HEK293 (cell line): ENCODE results near the gene EXOC2.

ENCODE experiments used
- CTCF ChIA-PET: fragments of 350-600 bp; formaldehyde crosslinking; extraction: SDS; loops from one replicate; lab custom pipeline; 2021; ENCODE audit warnings: antibody characterized with exemption; lab: Yijun Ruan, JAX
- POLR2A ChIA-PET: fragments of 300-600 bp; formaldehyde crosslinking; extraction: SDS; loops from one replicate; lab custom pipeline; 2020; ENCODE audit warnings: antibody characterized with exemption, inconsistent platforms; lab: Yijun Ruan, JAX
- H3K27ac ChIP-seq: fragments of 200-500 bp; sonication (Bioruptor generic); 2 replicates; pipeline ENCODE4 v1.5.1; 2014; ENCODE audit warnings: low read depth, low read length, control low read depth, inconsistent platforms; ENCODE audit errors: extremely low read depth
- H3K36me3 ChIP-seq, 2 experiments: fragments of 200-500 bp in 1 of 2; sonication (Bioruptor generic) in 1 of 2; 1 replicate in 1 of 2; 2 replicates in 1 of 2; pipeline ENCODE4 v1.5.1; 2014 to 2017; ENCODE audit warnings: inconsistent platforms in 2 of 2, low read length in 2 of 2; ENCODE audit not compliant: control insufficient read depth in 2 of 2, insufficient read depth in 1 of 2
- H3K4me1 ChIP-seq: fragments of 200-500 bp; sonication (Bioruptor generic); 2 replicates; pipeline ENCODE4 v1.5.1; 2014; ENCODE audit warnings: mild to moderate bottlenecking, low read length, inconsistent platforms; ENCODE audit not compliant: control insufficient read depth, insufficient read depth
- H3K4me3 ChIP-seq: 2 replicates; pipeline ENCODE4 v1.5.1; 2011; ENCODE audit warnings: low read depth, mild to moderate bottlenecking, control low read depth, low read length, moderate library complexity
- H3K9me3 ChIP-seq: fragments of 200-500 bp; sonication (Bioruptor generic); 2 replicates; pipeline ENCODE4 v1.5.1; 2014; ENCODE audit warnings: low read depth, low read length, inconsistent platforms; ENCODE audit not compliant: control insufficient read depth, insufficient read depth
- GLIS1 ChIP-seq: fragments of 450-650 bp; formaldehyde crosslinking; IDR thresholded peaks from 2 replicates; pipeline ENCODE4 v1.5.1; 2016; ENCODE audit warnings: missing biosample characterization, missing genetic modification characterization
- HOXA7 ChIP-seq: sonication (generic); formaldehyde crosslinking; IDR thresholded peaks from 2 replicates; pipeline ENCODE4 v1.8.1; 2022; ENCODE audit warnings: missing genetic modification reagents, borderline replicate concordance
- KLF9 ChIP-seq: fragments of 450-650 bp; formaldehyde crosslinking; IDR thresholded peaks from 2 replicates; pipeline ENCODE4 v1.5.1; 2016; ENCODE audit warnings: missing biosample characterization, missing genetic modification characterization, low read depth
- OVOL3 ChIP-seq: fragments of 450-650 bp; formaldehyde crosslinking; IDR thresholded peaks from 2 replicates; pipeline ENCODE4 v1.5.1; 2016; ENCODE audit warnings: missing biosample characterization, missing genetic modification characterization
- SP3 ChIP-seq: fragments of 450-650 bp; formaldehyde crosslinking; IDR thresholded peaks from 2 replicates; pipeline ENCODE4 v1.5.1; 2016; ENCODE audit warnings: missing biosample characterization, missing genetic modification characterization
- ZNF146 ChIP-seq: fragments of 450-650 bp; formaldehyde crosslinking; IDR thresholded peaks from 2 replicates; pipeline ENCODE4 v1.5.1; 2016; ENCODE audit warnings: missing biosample characterization, missing genetic modification characterization
- ZNF157 ChIP-seq: fragments of 450-650 bp; formaldehyde crosslinking; IDR thresholded peaks from 2 replicates; pipeline ENCODE4 v1.5.1; 2016; ENCODE audit warnings: missing biosample characterization, missing genetic modification characterization
- ZNF174 ChIP-seq: fragments of 450-650 bp; formaldehyde crosslinking; IDR thresholded peaks from 2 replicates; pipeline ENCODE4 v1.5.0; 2017; ENCODE audit warnings: missing biosample characterization, mild to moderate bottlenecking, missing genetic modification characterization
- ZNF211 ChIP-seq: fragments of 450-650 bp; formaldehyde crosslinking; IDR thresholded peaks from 2 replicates; pipeline ENCODE4 v1.5.1; 2016; ENCODE audit warnings: low read depth, missing biosample characterization, missing genetic modification characterization
- ZNF214 ChIP-seq: fragments of 450-650 bp; formaldehyde crosslinking; IDR thresholded peaks from 2 replicates; pipeline ENCODE4 v1.5.1; 2017; ENCODE audit warnings: missing biosample characterization, mild to moderate bottlenecking, missing genetic modification characterization, borderline replicate concordance
- ZNF37A ChIP-seq: fragments of 450-650 bp; IDR thresholded peaks from 2 replicates; pipeline ENCODE4 v1.5.1; 2018; ENCODE audit warnings: missing biosample characterization, missing genetic modification characterization
- ZNF416 ChIP-seq: fragments of 450-650 bp; formaldehyde crosslinking; IDR thresholded peaks from 2 replicates; pipeline ENCODE4 v1.5.1; 2016; ENCODE audit warnings: missing biosample characterization, missing genetic modification characterization
- ZNF473 ChIP-seq: fragments of 450-650 bp; formaldehyde crosslinking; IDR thresholded peaks from 2 replicates; pipeline ENCODE4 v1.5.1; 2017; ENCODE audit warnings: missing biosample characterization, missing genetic modification characterization
- ZNF555 ChIP-seq: fragments of 450-650 bp; formaldehyde crosslinking; conservative IDR thresholded peaks from 2 replicates; pipeline ENCODE4 v1.5.1; 2017; ENCODE audit warnings: missing biosample characterization, mild to moderate bottlenecking, missing genetic modification characterization, inconsistent platforms
- ZNF560 ChIP-seq: fragments of 450-650 bp; formaldehyde crosslinking; IDR thresholded peaks from 2 replicates; pipeline ENCODE4 v1.5.1; 2017; ENCODE audit warnings: missing biosample characterization, missing genetic modification characterization, borderline replicate concordance
- ZNF585B ChIP-seq: fragments of 450-650 bp; formaldehyde crosslinking; IDR thresholded peaks from 2 replicates; pipeline ENCODE4 v1.5.1; 2016; ENCODE audit warnings: missing biosample characterization, missing genetic modification characterization
- ZNF626 ChIP-seq: fragments of 450-650 bp; sonication (Bioruptor Pico); formaldehyde crosslinking; IDR thresholded peaks from 2 replicates; pipeline ENCODE4 v1.5.1; 2018; ENCODE audit warnings: missing biosample characterization, missing genetic modification characterization, inconsistent platforms
- ZNF677 ChIP-seq: fragments of 450-650 bp; IDR thresholded peaks from 2 replicates; pipeline ENCODE4 v1.5.0; 2018; ENCODE audit warnings: missing biosample characterization, mild to moderate bottlenecking, missing genetic modification characterization, moderate library complexity
- ZNF792 ChIP-seq: fragments of 450-650 bp; formaldehyde crosslinking; IDR thresholded peaks from 2 replicates; pipeline ENCODE4 v1.5.1; 2016; ENCODE audit warnings: missing biosample characterization, missing genetic modification characterization
- TF ChIP-seq, protein P1 (sequence below): fragments of 450-650 bp; IDR thresholded peaks from 2 replicates; pipeline ENCODE4 v1.5.1; 2018; ENCODE audit warnings: missing biosample characterization, mild to moderate bottlenecking, missing genetic modification characterization
- TF ChIP-seq, protein P2 (sequence below): fragments of 450-650 bp; formaldehyde crosslinking; IDR thresholded peaks from 2 replicates; pipeline ENCODE4 v1.5.1; 2016; ENCODE audit warnings: missing biosample characterization, missing genetic modification characterization, low read depth
- TF ChIP-seq, protein P3 (sequence below): fragments of 450-650 bp; formaldehyde crosslinking; IDR thresholded peaks from 2 replicates; pipeline ENCODE4 v1.5.1; 2016; ENCODE audit warnings: missing biosample characterization, missing genetic modification characterization
- TF ChIP-seq, protein P4 (sequence below): fragments of 450-650 bp; formaldehyde crosslinking; optimal IDR thresholded peaks from 2 replicates; pipeline ENCODE3; 2016; ENCODE audit warnings: missing biosample characterization, mild to moderate bottlenecking, missing genetic modification characterization

The EXOC2 gene

DNA sequence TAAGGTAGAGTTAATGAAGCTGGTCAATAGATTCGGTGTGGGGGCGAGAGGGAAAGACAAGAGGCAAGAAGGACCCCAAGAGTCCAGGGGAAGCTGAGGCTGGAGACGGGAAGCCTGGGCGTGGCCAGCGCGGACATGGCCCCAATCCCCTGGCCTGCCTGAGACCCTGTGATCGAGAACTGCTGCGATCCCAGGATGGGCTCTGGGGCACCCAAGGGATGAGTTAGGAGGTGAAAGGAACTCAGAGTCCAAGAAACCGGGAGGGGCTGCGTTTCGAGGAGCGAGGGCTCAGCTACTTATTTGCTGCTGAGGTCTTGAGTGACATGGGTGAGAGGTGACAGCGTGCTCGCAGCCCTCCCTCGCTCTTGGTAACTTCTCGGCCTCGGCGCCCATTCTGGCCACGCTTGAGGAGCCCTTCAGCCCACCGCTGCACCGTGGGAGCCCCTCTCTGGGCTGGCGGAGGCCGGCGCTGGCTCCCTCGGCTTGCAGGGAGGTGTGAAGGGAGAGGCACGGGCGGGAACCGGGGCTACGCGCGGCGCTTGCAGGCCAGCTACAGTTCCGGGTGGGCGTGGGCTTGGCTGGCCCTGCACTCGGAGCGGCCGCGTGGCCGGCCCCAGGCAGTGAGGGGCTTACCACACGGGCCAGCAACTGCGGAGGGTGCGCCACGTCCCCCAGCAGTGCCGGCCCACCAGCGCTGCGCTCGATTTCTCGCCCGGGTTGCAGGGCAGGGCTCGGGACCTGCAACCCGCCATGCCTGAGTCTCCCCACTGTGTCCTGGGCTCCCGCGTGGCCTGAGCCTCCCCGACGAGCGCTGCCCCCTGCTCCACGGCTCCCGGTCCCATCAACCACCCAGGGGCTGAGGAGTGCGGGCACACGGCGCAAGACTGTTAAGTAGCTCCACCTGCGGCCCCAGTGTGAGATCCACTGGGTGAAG is 243.2 kb downstream of the EXOC2 start:
- POLR2A ChIA-PET: no interaction called here
- no peak overlapping the region for H3K27ac ChIP-seq
- CTCF ChIA-PET: no interaction called here
- no peaks in the 10 kb centered on the region for H3K4me1 ChIP-seq
- H3K36me3 ChIP-seq: no peaks in the 10 kb centered on the region
- H3K9me3 ChIP-seq: no peaks in the 10 kb centered on the region
- TF ChIP-seq OVOL3 (no peak), ZNF174 (tag by site-specific recombination) (no peak), ZNF792 (tag by site-specific recombination) (no peak), KLF9 (no peak), ZNF555 (no peak), HOXA7 (no peak), ZNF157 (tag by site-specific recombination) (no peak), ZNF585B (tag by site-specific recombination) (no peak), SP3 (tag by site-specific recombination) (no peak), ZNF677 (tag by site-specific recombination) (no peak), ZNF626 (tag by site-specific recombination) (no peak), ZNF37A (no peak)
- TF ChIP-seq, protein P1, sequence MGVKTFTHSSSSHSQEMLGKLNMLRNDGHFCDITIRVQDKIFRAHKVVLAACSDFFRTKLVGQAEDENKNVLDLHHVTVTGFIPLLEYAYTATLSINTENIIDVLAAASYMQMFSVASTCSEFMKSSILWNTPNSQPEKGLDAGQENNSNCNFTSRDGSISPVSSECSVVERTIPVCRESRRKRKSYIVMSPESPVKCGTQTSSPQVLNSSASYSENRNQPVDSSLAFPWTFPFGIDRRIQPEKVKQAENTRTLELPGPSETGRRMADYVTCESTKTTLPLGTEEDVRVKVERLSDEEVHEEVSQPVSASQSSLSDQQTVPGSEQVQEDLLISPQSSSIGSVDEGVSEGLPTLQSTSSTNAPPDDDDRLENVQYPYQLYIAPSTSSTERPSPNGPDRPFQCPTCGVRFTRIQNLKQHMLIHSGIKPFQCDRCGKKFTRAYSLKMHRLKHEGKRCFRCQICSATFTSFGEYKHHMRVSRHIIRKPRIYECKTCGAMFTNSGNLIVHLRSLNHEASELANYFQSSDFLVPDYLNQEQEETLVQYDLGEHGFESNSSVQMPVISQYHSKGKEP: no peak
- TF ChIP-seq, protein P2, sequence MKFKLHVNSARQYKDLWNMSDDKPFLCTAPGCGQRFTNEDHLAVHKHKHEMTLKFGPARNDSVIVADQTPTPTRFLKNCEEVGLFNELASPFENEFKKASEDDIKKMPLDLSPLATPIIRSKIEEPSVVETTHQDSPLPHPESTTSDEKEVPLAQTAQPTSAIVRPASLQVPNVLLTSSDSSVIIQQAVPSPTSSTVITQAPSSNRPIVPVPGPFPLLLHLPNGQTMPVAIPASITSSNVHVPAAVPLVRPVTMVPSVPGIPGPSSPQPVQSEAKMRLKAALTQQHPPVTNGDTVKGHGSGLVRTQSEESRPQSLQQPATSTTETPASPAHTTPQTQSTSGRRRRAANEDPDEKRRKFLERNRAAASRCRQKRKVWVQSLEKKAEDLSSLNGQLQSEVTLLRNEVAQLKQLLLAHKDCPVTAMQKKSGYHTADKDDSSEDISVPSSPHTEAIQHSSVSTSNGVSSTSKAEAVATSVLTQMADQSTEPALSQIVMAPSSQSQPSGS: no peak
- H3K4me3 ChIP-seq: no peak overlapping the region

DNA sequence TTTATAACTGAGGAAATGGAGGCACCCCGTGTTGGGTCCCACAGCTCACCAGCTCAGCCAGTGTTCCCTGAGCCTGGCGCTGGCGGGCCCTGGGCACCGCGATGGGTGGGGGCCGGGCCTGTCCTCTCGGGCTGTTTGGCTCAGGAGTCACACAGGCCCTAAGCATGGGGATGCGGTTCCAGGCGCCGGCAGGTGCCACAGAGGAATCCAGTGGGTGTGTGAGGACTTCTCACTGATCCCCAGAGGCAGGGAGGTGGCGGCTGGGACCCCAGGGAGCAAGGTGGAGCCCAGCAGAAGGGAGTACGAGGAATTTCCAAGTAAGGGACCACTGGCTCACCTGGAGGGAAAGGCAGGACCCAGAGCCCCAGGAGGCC is 243.9 kb downstream of the EXOC2 start:
- H3K9me3 ChIP-seq: no peaks in the 10 kb centered on the region
- no peaks in the 10 kb centered on the region for H3K36me3 ChIP-seq
- TF ChIP-seq ZNF211 (no peak), ZNF146 (tag by site-specific recombination) (no peak), ZNF560 (tag by site-specific recombination) (no peak), ZNF473 (tag by site-specific recombination) (no peak), GLIS1 (tag by site-specific recombination) (no peak), ZNF214 (tag by site-specific recombination) (no peak), ZNF416 (no peak)
- TF ChIP-seq, protein P3, sequence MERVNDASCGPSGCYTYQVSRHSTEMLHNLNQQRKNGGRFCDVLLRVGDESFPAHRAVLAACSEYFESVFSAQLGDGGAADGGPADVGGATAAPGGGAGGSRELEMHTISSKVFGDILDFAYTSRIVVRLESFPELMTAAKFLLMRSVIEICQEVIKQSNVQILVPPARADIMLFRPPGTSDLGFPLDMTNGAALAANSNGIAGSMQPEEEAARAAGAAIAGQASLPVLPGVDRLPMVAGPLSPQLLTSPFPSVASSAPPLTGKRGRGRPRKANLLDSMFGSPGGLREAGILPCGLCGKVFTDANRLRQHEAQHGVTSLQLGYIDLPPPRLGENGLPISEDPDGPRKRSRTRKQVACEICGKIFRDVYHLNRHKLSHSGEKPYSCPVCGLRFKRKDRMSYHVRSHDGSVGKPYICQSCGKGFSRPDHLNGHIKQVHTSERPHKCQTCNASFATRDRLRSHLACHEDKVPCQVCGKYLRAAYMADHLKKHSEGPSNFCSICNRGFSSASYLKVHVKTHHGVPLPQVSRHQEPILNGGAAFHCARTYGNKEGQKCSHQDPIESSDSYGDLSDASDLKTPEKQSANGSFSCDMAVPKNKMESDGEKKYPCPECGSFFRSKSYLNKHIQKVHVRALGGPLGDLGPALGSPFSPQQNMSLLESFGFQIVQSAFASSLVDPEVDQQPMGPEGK (tag by site-specific recombination): no peak
- TF ChIP-seq, protein P4, sequence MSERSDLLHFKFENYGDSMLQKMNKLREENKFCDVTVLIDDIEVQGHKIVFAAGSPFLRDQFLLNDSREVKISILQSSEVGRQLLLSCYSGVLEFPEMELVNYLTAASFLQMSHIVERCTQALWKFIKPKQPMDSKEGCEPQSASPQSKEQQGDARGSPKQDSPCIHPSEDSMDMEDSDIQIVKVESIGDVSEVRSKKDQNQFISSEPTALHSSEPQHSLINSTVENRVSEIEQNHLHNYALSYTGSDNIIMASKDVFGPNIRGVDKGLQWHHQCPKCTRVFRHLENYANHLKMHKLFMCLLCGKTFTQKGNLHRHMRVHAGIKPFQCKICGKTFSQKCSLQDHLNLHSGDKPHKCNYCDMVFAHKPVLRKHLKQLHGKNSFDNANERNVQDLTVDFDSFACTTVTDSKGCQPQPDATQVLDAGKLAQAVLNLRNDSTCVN (tag by site-specific recombination): no peak
- no peak overlapping the region for H3K27ac ChIP-seq
- ChIA-PET POLR2A (no interaction called here), CTCF (no interaction called here)
- no peaks in the 10 kb centered on the region for H3K4me1 ChIP-seq
- H3K4me3 ChIP-seq: no peak overlapping the region
